NCI-H2196 treated with DMSO at 0.1 percent for 48 hours (cell line): ENCODE results near the gene MVK.
A peak's percentile ranks its signal among the peaks of the same experiment; 100 is the strongest.

Source experiments
- DNase-seq: peaks from one replicate; lab custom pipeline; 2025; ENCODE audit not compliant: unreplicated experiment; lab: John Stamatoyannopoulos, UW

MVK gene

DNA sequence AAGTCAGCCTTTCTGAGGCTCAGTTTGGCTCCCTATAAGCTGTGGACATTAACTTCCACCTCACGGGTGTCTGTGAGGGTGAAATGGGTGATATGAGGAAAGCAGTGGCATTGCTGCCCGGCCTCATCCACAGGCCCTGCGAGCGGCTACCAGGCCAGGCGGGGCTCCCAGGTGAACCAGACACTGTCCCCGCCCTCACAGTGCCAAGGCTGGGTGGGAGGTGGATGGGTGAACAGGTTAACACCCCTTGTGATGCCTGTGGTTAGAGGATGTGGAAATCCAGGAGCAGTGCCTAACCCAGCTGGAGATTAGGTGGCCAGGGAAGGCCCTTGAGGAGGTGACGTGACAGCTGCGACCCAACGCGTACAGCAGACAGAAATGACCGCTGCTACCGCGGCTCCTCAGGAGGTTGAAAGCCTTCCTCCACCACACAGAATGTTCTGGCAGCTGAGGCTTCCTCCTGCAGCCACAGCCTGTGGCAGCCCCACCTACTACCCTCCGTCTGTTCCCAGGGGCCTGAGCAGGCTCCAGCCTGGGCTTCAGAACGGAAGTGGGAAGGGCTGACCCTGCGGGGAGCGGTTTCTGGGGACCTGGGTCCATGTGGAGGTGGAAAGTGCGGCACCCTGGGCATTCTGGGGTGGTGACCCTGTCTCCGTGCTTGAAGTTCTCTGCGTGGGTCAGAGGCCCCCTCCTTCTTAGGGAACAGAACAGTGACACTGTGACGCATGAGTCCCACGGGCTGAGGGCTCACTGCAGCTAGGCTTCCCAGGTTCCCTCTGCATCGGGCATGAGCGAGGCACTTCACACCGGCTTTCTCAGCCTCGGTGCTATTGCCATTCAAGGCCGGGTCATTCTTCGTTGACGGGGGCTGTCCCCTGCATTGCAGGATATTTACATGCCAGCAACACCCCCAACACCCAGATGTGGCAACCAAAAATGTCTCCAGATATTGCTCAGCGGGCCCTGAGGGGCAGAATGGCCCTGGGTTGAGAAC, 10.0 kb upstream of the MVK start:
- no peak for DNase-seq

- no peak for DNase-seq
Observed at GRCh38 chr12:109566424-109566823, 7.2 kb upstream of the MVK start.

DNA sequence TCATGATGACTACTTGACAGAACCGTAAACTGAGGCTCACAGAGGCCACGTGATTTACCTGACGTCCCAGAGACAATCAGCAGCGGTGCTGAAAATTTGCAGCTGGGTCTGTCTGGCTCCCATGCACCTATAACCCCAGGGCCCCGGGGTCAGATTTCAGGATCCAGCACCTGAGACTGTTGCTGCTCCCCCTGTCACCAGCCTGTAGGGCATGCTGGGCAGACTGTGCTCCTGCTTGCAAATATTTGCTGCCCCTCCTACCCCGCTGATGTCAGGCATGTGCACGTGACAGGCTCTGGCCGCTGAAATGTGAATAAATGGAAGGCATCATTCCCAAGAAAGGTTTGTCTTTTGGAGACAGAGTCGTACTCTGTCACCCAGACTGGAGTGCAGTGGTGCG, 6.3 kb upstream of the MVK start:
- no peak for DNase-seq

DNA sequence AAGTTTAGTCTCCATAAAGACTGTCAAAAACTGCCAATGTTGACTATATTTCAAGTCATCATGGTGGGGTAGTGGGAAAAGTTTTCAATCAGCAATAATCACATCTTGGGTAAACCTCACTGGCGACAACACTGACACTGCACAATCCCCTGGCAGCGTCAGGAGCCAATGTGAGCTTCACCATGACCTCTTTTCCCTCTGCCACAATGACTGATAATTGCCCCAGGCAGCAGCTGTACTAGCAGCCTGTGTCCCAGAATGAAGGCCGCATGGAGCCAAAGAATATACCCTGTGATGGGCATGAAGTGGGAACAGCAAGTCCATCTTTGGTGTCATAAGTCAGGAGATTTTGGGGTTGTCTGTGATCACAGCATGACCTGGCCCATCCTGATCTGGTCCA, 5.6 kb upstream of the MVK start:
- DNase-seq = no peak

GRCh38 chr12:109568486-109568885, 5.1 kb upstream of the MVK start:
- no peak for DNase-seq

- DNase-seq = no peak
Observed at GRCh38 chr12:109571773-109572505, 1.7 kb upstream of the MVK start.

DNA sequence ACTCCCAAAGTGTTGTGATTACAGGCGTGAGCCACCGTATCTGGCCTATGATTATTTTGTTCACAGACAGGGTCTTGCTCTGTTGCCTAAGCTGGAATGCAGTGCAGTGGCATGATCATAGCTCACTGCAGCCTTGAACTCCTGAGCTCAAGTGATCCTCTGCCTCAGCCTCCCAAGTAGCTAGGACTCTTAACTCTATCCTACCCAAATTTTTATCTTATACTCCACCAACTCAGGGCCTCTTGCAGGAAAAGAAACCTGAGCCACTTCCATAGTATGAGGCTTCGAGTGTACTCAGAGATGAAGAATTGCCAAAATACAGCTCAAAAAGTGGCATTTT, 1.1 kb upstream of the MVK start:
- no peak for DNase-seq

DNA sequence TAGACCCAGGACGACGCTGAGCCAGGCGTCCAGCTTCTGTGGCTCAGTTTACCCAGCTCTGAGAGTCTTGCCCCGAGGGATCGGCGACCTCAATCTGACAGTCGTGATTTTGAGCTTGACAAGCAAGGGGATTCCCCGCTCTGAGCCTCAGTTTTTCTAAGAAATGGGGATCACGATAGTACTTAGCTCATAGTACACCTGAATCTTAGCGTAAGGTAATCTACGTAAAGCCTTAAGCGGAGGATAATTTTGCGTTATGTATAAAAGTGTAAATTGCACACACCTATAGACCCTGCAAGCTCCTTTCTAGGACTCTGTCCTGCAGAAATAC, 285 bp downstream of the MVK start:
- DNase-seq = no peak

DNA sequence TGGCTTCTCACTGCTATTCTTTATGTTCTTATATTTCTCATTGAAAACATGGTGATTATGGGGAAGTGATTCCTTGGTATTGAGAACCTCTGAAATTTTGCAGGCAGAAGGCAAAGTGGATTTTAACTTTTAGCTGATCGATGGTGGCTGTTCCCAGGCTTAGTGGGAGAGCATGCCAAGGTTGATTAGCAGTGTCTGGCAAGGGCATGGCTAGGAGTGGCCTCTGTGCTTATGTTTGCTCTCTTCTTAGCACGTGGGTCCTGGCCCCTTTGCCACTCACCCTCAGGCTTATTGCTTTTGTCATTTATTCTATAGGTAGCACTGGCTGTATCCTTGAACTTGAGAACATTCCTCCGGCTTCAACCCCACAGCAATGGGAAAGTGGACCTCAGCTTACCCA, 2.1 kb downstream of the MVK start:
- DNase-seq = no peak

- DNase-seq = no peak
Observed at GRCh38 chr12:109577311-109577710, 3.7 kb downstream of the MVK start.

DNA sequence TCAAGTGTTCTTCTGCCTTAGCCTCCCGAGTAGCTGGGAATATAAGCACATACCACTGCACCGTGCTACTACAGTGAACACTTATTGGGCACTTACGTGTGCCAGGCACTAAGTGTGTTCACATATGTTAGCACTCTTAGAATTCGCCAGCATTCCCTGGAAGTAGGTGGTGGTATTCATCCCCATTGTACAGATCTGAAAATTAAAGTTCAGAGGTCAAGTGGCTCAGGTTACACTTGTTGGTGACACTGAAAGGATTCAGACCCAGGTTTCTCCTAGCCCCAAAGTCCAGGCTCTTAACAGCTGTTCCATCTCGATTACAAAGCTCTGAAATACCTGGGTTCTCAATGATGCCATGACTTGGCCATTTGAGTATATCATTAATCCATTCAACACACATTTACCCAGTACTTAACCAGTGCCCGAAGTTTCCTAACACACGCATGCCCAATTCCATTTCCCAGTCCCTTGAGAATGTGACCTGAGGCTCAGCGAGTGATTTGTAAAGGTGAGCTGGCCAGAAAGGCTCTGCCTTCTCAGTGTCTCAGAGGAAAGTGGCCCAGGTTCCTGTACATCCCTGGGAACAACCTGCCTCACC, 4.8 kb downstream of the MVK start:
- DNase-seq = no peak

- DNase-seq = no peak
Observed at GRCh38 chr12:109579639-109580038, 6.0 kb downstream of the MVK start.

- DNase-seq = no peak
Observed at GRCh38 chr12:109580272-109580671, 6.7 kb downstream of the MVK start.

DNA sequence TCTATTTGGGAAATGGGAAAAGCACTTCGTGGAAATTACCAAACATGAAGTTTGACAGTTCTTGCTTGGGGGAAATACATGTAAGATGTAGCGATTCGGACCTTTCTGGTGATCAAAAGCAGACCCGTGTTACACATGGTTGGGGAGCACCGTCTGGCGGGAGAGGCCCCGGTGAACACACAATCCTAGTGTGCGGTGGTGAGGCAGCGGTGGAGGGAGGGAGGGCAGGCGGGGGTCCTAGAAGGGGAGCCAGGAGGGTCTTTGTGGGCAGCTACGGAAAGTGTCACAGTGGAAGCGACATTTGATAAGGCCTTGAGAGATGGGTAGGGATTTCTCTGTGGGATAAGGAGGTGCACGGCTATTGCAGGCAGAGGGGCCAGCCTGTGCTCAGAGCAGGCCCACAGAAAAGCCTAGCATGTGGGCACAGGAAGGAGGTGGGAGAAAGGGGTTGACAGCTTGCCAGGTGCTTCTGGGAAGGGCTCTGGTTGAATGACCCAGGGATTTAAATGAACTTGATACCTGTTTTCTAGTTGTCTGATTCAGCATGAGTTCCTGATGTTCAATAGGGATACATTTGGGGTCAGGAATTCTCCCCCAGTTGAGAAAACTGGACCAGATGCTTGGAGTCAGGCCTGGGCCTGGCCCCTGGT, 7.2 kb downstream of the MVK start:
- no peak for DNase-seq

DNA sequence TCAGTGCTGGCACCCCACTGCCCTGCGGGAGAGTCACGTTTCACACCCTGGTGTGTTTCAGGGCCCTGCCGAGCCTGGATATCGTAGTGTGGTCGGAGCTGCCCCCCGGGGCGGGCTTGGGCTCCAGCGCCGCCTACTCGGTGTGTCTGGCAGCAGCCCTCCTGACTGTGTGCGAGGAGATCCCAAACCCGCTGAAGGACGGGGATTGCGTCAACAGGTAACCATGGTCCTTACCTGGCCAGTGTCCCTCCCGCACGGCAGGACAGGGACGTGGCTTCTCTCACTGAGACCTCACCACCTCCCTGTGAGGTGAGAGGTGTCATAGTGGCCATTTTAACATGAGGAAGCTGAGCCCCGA, 7.7 kb downstream of the MVK start:
- no peak for DNase-seq

DNA sequence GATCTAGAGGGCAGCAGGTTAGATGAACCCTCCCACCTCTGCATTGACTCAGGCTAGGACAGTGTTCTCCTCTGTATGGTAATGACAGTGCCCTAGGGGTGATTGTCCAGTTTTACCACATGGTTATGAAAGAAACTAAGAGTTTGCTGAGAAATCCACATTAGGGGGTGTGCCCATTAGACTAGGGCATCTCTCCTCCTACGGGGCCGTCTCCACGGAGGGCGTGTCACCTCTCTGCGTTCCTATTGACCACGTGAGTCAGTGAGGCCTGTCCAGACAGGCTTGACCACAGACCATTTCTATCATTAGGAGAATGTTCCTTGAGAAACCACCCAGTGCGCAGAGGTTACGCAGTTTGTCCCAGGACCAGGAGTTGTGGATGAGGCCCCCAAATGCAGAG, 8.3 kb downstream of the MVK start:
- DNase-seq = no peak

DNA sequence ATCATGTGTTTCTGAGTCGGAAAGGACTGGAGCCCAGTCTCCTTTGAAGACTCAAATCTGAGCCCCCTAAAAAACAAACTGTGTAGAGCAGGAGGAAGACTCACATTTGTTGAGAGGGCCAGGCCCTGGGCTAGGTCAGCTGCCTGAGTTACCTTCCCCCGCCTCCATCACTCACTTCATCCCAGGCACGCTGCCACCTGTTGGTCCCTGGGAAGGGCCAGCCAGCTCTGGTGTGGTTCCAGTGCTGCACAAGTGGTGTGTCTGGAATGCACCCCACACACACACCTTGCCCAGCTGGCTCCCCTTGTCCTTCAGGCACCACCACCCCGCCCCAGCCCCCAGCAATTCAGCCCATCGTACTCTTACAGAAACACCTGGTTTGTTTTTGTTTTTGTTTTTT, 9.0 kb downstream of the MVK start:
- peak; percentile 31 for DNase-seq

- DNase-seq = no peak
Observed at GRCh38 chr12:109583733-109584132, 10.1 kb downstream of the MVK start.

GRCh38 chr12:109586385-109587296, 13.0 kb downstream of the MVK start:
- no peak for DNase-seq

DNA sequence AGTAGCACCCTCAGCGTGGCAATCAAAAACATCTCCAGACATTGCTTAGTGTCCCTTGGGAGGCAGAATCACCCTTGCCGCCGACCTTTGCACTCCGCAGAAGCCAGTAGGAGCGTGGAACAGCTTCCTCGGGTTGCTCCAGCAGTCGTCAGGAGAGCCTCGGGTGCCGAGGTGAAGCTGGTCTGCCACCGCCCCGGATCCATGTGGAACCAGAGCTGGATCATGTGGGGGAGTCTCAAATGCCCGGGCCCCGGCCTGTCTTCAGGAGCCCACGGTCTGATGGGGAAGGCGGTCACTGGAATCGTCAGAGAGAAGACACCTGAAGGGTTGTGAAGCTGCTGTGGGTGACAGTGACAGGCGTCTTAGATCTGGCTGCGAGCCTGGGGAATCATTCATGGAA, 14.3 kb downstream of the MVK start:
- no peak for DNase-seq
